H1 (cell line): ENCODE results near the gene BPIFA2.

Experiments used
- CTCF ChIP-seq, 3 experiments: IDR thresholded peaks; 1 replicate in 2 of 3; 2 replicates in 1 of 3; pipeline versions ENCODE4 v1.5.1 to v1.6.1; 2011; ENCODE audit warnings: low read length in 3 of 3, mild to moderate bottlenecking in 3 of 3, inconsistent platforms in 2 of 3, low read depth in 1 of 3, moderate library complexity in 1 of 3; ENCODE audit not compliant: insufficient read depth in 1 of 3; ENCODE audit errors: control extremely low read depth in 1 of 3
- GABPA ChIP-seq: IDR thresholded peaks from 2 replicates; pipeline ENCODE4 v1.6.1; 2011; ENCODE audit warnings: mild to moderate bottlenecking, low read length, moderate library complexity, borderline replicate concordance; ENCODE audit not compliant: insufficient read depth
- KDM1A ChIP-seq: fragments of 200-600, 300-600 bp; sonication (generic); IDR thresholded peaks from 2 replicates; pipeline ENCODE4 v1.7.1; 2016; ENCODE audit warnings: mild to moderate bottlenecking, low read length, borderline replicate concordance
- PHF8 ChIP-seq: fragments of 200-600 bp; sonication (generic); conservative IDR thresholded peaks from 2 replicates; pipeline ENCODE4 v1.7.1; 2012; ENCODE audit warnings: low read depth, mild to moderate bottlenecking, inconsistent platforms, low read length, moderate library complexity
- POLR2A ChIP-seq, 2 experiments: IDR thresholded peaks; 1 replicate in 1 of 2; 2 replicates in 1 of 2; pipeline ENCODE4 v1.6.1; 2011; ENCODE audit warnings: low read depth in 2 of 2, low read length in 2 of 2, mild to moderate bottlenecking in 2 of 2; ENCODE audit errors: control extremely low read depth in 1 of 2
- POLR2AphosphoS5 ChIP-seq: IDR thresholded peaks from 2 replicates; pipeline ENCODE4 v1.6.1; 2011; ENCODE audit warnings: low read depth, low read length
- SIN3A ChIP-seq, 2 experiments: IDR thresholded peaks in 1 of 2; conservative IDR thresholded peaks in 1 of 2; 2 replicates each; pipeline ENCODE4 v1.6.1; 2011 to 2012; ENCODE audit warnings: low read length in 2 of 2, improper control_type of control experiment in 1 of 2, low read depth in 1 of 2, mild to moderate bottlenecking in 1 of 2

GRCh38 chr20:33119725-33120720 lies 47.9 kb upstream of the BPIFA2 start:
- TF ChIP-seq POLR2A (IDR thresholded peaks at IDR 0.05; ENCODE audit: control extremely low read depth in 1 of 2, low read depth in 2 of 2, low read length in 2 of 2) (no peak), CTCF (IDR thresholded peaks at IDR 0.05; ENCODE audit: control extremely low read depth in 1 of 3, insufficient read depth in 1 of 3, low read depth in 1 of 3, low read length in 3 of 3) (no peak), SIN3A (conservative IDR thresholded peaks at IDR 0.05 in 1 of 2, IDR thresholded peaks at IDR 0.05 in 1 of 2; ENCODE audit: low read depth in 1 of 2, low read length in 2 of 2) (no peak), KDM1A (no peak), POLR2AphosphoS5 (no peak), PHF8 (no peak), GABPA (no peak)
